A673 (cell line): Measurements from ENCODE around the gene OSBP2.

Experiments used
- CTCF ChIP-seq: fragments of 300-800, 200-600 bp; sonication (generic); conservative IDR thresholded peaks from 2 replicates; pipeline ENCODE4 v1.5.1; 2017; ENCODE audit warnings: low read depth, mild to moderate bottlenecking, antibody characterized with exemption, low read length, moderate library complexity, mixed read lengths
- EZH2 ChIP-seq: fragments of 200-600 bp; sonication (generic); IDR thresholded peaks from 2 replicates; pipeline ENCODE4 v1.6.1; 2017; ENCODE audit warnings: borderline replicate concordance, low read depth, mild to moderate bottlenecking, mixed read lengths, antibody characterized with exemption, low read length; ENCODE audit not compliant: poor library complexity, severe bottlenecking

- TF ChIP-seq CTCF, result no peak
- no peak for TF ChIP-seq EZH2
These were observed 52.8 kb downstream of the OSBP2 start for GRCh38 chr22:30747493-30747892.
